Measurements from ENCODE around the gene CNTLN.

Gene CNTLN

DNA sequence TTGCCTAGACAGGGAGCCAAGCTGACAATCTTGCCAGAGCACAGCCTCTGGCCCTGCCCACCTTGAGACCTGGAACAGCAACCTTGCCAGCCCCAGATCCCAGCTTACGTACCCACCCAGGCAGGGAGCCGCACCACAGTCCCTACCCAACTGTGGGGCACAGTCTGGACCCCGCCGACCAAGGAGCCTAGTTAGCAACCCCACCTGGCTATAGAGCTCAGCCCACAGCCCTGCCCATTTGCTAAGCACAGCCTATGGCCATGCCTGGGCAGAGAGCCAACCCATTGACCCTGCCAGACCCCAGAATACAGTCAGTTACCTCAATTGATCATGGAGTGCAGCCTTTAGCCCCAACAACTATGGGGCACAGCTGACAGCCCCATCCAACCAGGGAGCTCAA, 346.1 kb downstream of the CNTLN start:
- TF ChIP-seq REST (IDR thresholded peaks at IDR 0.05; ENCODE audit: low read depth) (no peak), RAD21 (IDR thresholded peaks at IDR 0.05; ENCODE audit: low read depth) (no peak), CREB1 (IDR thresholded peaks at IDR 0.05; ENCODE audit: low read depth) (no peak), ZBTB7A (IDR thresholded peaks at IDR 0.05; ENCODE audit: low read depth) (no peak), YY1 (IDR thresholded peaks at IDR 0.05; ENCODE audit: low read depth) (no peak), EGR1 (IDR thresholded peaks at IDR 0.05) (no peak), NFIC (IDR thresholded peaks at IDR 0.05) (no peak), TAF1 (IDR thresholded peaks at IDR 0.05; ENCODE audit: low read depth) (no peak), TEAD4 (IDR thresholded peaks at IDR 0.05) (no peak), TCF12 (IDR thresholded peaks at IDR 0.05; ENCODE audit: low read depth) (no peak), EP300 (IDR thresholded peaks at IDR 0.05; ENCODE audit: borderline replicate concordance) (no peak), CEBPB (IDR thresholded peaks at IDR 0.05) (no peak), FOXM1 (IDR thresholded peaks at IDR 0.05; ENCODE audit: borderline replicate concordance, low read depth) (no peak)
- TF ChIP-seq, protein P1, sequence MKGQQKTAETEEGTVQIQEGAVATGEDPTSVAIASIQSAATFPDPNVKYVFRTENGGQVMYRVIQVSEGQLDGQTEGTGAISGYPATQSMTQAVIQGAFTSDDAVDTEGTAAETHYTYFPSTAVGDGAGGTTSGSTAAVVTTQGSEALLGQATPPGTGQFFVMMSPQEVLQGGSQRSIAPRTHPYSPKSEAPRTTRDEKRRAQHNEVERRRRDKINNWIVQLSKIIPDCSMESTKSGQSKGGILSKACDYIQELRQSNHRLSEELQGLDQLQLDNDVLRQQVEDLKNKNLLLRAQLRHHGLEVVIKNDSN (IDR thresholded peaks at IDR 0.05) = no peak
- TF ChIP-seq, protein P2, sequence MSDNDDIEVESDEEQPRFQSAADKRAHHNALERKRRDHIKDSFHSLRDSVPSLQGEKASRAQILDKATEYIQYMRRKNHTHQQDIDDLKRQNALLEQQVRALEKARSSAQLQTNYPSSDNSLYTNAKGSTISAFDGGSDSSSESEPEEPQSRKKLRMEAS (IDR thresholded peaks at IDR 0.05) = no peak

DNA sequence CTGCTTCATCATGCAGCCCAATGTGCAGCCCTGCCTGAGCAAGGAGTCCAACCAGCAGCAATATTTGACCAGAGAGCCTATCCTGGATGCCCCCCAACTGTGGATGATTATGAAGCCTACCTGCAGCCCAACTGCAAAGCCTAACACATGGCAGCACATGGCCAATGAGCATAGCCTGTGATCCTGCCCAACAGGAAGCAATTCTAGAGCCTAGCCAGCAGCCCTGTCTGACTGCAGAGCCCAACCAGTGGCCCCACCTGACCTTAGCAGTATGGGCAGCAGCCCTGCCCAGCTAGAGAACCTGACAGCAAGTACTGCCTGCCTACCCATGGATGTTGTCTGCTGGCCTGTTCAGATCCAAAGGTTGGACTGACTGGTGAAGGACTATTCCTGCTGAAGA, 346.7 kb downstream of the CNTLN start:
- no peak for TF ChIP-seq TCF12 (IDR thresholded peaks at IDR 0.05; ENCODE audit: low read depth)
- no peak for TF ChIP-seq REST (IDR thresholded peaks at IDR 0.05; ENCODE audit: low read depth)
- TF ChIP-seq, protein P2 (IDR thresholded peaks at IDR 0.05) = no peak
- no peak for TF ChIP-seq TEAD4 (IDR thresholded peaks at IDR 0.05)
- no peak for TF ChIP-seq EP300 (IDR thresholded peaks at IDR 0.05; ENCODE audit: borderline replicate concordance)
- TF ChIP-seq TAF1 (IDR thresholded peaks at IDR 0.05; ENCODE audit: low read depth) = no peak
- TF ChIP-seq NFIC (IDR thresholded peaks at IDR 0.05) = no peak
- TF ChIP-seq ZBTB7A (IDR thresholded peaks at IDR 0.05; ENCODE audit: low read depth) = no peak

GRCh38 chr9:17484906-17485305, 350.1 kb downstream of the CNTLN start:
- no peak for TF ChIP-seq FOXM1 (IDR thresholded peaks at IDR 0.05; ENCODE audit: borderline replicate concordance, low read depth)
- no peak for TF ChIP-seq TEAD4 (IDR thresholded peaks at IDR 0.05)
- no peak for TF ChIP-seq REST (IDR thresholded peaks at IDR 0.05; ENCODE audit: low read depth)
- TF ChIP-seq, protein P2 (IDR thresholded peaks at IDR 0.05) = no peak
- no peak for TF ChIP-seq CEBPB (IDR thresholded peaks at IDR 0.05)
- TF ChIP-seq, protein P1 (IDR thresholded peaks at IDR 0.05) = no peak
- no peak for TF ChIP-seq CREB1 (IDR thresholded peaks at IDR 0.05; ENCODE audit: low read depth)
- TF ChIP-seq TAF1 (IDR thresholded peaks at IDR 0.05; ENCODE audit: low read depth) = no peak
- no peak for TF ChIP-seq EGR1 (IDR thresholded peaks at IDR 0.05)
- no peak for TF ChIP-seq EP300 (IDR thresholded peaks at IDR 0.05; ENCODE audit: borderline replicate concordance)
- TF ChIP-seq RAD21 (IDR thresholded peaks at IDR 0.05; ENCODE audit: low read depth) = no peak
- TF ChIP-seq TCF12 (IDR thresholded peaks at IDR 0.05; ENCODE audit: low read depth) = no peak
- TF ChIP-seq ZBTB7A (IDR thresholded peaks at IDR 0.05; ENCODE audit: low read depth) = no peak
- no peak for TF ChIP-seq NFIC (IDR thresholded peaks at IDR 0.05)

DNA sequence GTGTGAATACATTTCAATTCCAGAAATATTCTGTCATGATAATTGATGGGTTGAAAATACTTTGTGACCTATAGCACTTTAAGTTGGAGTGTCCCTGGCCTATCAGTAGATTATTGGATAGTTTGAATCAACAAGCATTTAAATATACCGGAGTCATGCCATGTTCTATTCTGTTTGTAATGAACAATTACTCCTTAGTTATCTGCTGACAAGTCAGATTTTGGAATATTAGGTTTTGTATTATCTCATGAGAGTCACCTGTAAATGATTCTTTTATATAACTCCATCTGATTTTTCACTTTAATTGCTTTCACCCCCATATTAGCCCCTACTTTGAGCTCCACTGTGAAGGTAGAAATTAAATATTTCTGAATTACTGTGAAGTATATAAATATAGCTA, 351.6 kb downstream of the CNTLN start:
- no peak for TF ChIP-seq CREB1 (IDR thresholded peaks at IDR 0.05; ENCODE audit: low read depth)

GRCh38 chr9:17487467-17487866, 352.6 kb downstream of the CNTLN start:
- TF ChIP-seq EP300 (IDR thresholded peaks at IDR 0.05; ENCODE audit: borderline replicate concordance) (no peak), EGR1 (IDR thresholded peaks at IDR 0.05) (no peak), REST (IDR thresholded peaks at IDR 0.05; ENCODE audit: low read depth) (no peak), NFIC (IDR thresholded peaks at IDR 0.05) (no peak), TCF12 (IDR thresholded peaks at IDR 0.05; ENCODE audit: low read depth) (no peak), FOXM1 (IDR thresholded peaks at IDR 0.05; ENCODE audit: borderline replicate concordance, low read depth) (no peak), YY1 (IDR thresholded peaks at IDR 0.05; ENCODE audit: low read depth) (no peak), RAD21 (IDR thresholded peaks at IDR 0.05; ENCODE audit: low read depth) (no peak), TEAD4 (IDR thresholded peaks at IDR 0.05) (no peak), CEBPB (IDR thresholded peaks at IDR 0.05) (no peak), CREB1 (IDR thresholded peaks at IDR 0.05; ENCODE audit: low read depth) (no peak), ZBTB7A (IDR thresholded peaks at IDR 0.05; ENCODE audit: low read depth) (no peak), TAF1 (IDR thresholded peaks at IDR 0.05; ENCODE audit: low read depth) (no peak)
- TF ChIP-seq, protein P2 (IDR thresholded peaks at IDR 0.05) = no peak
- TF ChIP-seq, protein P1 (IDR thresholded peaks at IDR 0.05) = no peak

All from Ishikawa (cell line).